Keratinocyte (primary cell): ENCODE results near the gene LHFPL2. TPM values are rescaled to one million over a fixed set of nuclear protein-coding genes. Genes with fewer than 3 reads are reported as not detected.

Experiments used
- DNase-seq: peaks from one replicate; pipeline ENCODE4 v3.0.0-alpha.2; 2011; ENCODE audit warnings: low read depth, missing footprints, low spot score
- FAIRE-seq: peaks from 2 replicates; lab custom pipeline; 2011; peaks lifted over from hg19 to GRCh38; lab: Jason Lieb, UNC
- H2AFZ ChIP-seq: 2 replicates; pipeline ENCODE4 v1.6.0; 2012; ENCODE audit warnings: low read length, control low read depth, inconsistent platforms; ENCODE audit not compliant: control insufficient read depth
- H3K27ac ChIP-seq: 2 replicates; pipeline ENCODE4 v1.5.1; 2011; ENCODE audit warnings: low read length; ENCODE audit not compliant: control insufficient read depth, insufficient read depth
- H3K27me3 ChIP-seq: 3 replicates; pipeline ENCODE4 v1.6.0; 2011; ENCODE audit warnings: low read length; ENCODE audit not compliant: control insufficient read depth, insufficient read depth; ENCODE audit errors: extremely low read depth
- H3K36me3 ChIP-seq, 2 experiments: 2 replicates in 1 of 2; 3 replicates in 1 of 2; pipeline ENCODE4 v1.5.1; 2011; ENCODE audit warnings: low read length in 2 of 2, mild to moderate bottlenecking in 1 of 2; ENCODE audit not compliant: control insufficient read depth in 2 of 2, insufficient read depth in 2 of 2; ENCODE audit errors: extremely low read depth in 1 of 2
- H3K4me1 ChIP-seq: 3 replicates; pipeline ENCODE4 v1.5.1; 2011; ENCODE audit warnings: low read length; ENCODE audit not compliant: control insufficient read depth, insufficient read depth; ENCODE audit errors: extremely low read depth
- H3K4me2 ChIP-seq: 3 replicates; pipeline ENCODE4 v1.6.0; 2011; ENCODE audit warnings: low read depth, low read length; ENCODE audit not compliant: control insufficient read depth, insufficient read depth; ENCODE audit errors: extremely low read depth
- H3K4me3 ChIP-seq, 3 experiments: fragments of 200-600 bp in 1 of 3; sonication (generic) in 1 of 3; 2 replicates in 2 of 3; 3 replicates in 1 of 3; pipeline ENCODE4 v1.5.1; 2011 to 2016; ENCODE audit warnings: low read length in 3 of 3, mild to moderate bottlenecking in 3 of 3, control low read depth in 2 of 3, inconsistent platforms in 1 of 3, low read depth in 1 of 3, mixed read lengths in 1 of 3, mixed run types in 1 of 3, moderate library complexity in 1 of 3; ENCODE audit not compliant: control insufficient read depth in 2 of 3, insufficient read depth in 2 of 3; ENCODE audit errors: extremely low read depth in 1 of 3
- H3K79me2 ChIP-seq: 2 replicates; pipeline ENCODE4 v1.6.0; 2012; ENCODE audit warnings: low read length; ENCODE audit not compliant: control insufficient read depth, insufficient read depth
- H3K9ac ChIP-seq: 3 replicates; pipeline ENCODE4 v1.6.0; 2011; ENCODE audit warnings: low read length; ENCODE audit not compliant: control insufficient read depth, insufficient read depth; ENCODE audit errors: extremely low read depth
- H3K9me1 ChIP-seq: 3 replicates; pipeline ENCODE4 v1.6.0; 2011; ENCODE audit warnings: low read length; ENCODE audit not compliant: control insufficient read depth, insufficient read depth; ENCODE audit errors: extremely low read depth
- H3K9me3 ChIP-seq: 2 replicates; pipeline ENCODE4 v1.5.1; 2012; ENCODE audit warnings: low read depth, low read length; ENCODE audit not compliant: control insufficient read depth
- H4K20me1 ChIP-seq: 3 replicates; pipeline ENCODE4 v1.6.0; 2011; ENCODE audit warnings: low read length; ENCODE audit not compliant: control insufficient read depth, insufficient read depth; ENCODE audit errors: extremely low read depth
- EZH2 ChIP-seq: IDR thresholded peaks from one replicate; pipeline ENCODE4 v1.6.1; 2012; ENCODE audit warnings: inconsistent platforms, mild to moderate bottlenecking, low read length, moderate library complexity
- dilution Hi-C: fragments of 300-500 bp; cut with MboI; formaldehyde crosslinking; loops from one replicate; pipeline ENCODE4 v1.7.0; 2020; ENCODE audit warnings: low sequenced_read_pairs; ENCODE audit not compliant: extremely low pct_ligation_motif_present
- polyA plus RNA-seq, 5 experiments: library from polyadenylated mRNA; depleted of rRNA in 3 of 5; stranded (reverse) in 3 of 5; stranded (forward) in 1 of 5; unstranded in 1 of 5; fragments of >200 nt; gene quantifications; 1 replicate in 1 of 5; 2 replicates in 3 of 5; 3 replicates in 1 of 5; pipeline versions ENCODE4 v1.2.1 to v1.2.3, GENCODE V29; 2011 to 2012; ENCODE audit warnings: missing spikeins in 2 of 5, low read depth in 1 of 5, low replicate concordance in 1 of 5
- TF ChIP-seq, protein P1 (sequence below), 3 experiments: IDR thresholded peaks in 1 of 3; conservative IDR thresholded peaks in 1 of 3; optimal IDR thresholded peaks in 1 of 3; 2 replicates in 2 of 3; 3 replicates in 1 of 3; pipeline versions ENCODE3 to v1.5.1; 2011; ENCODE audit warnings: low read length in 3 of 3, mild to moderate bottlenecking in 3 of 3, moderate library complexity in 2 of 3, control low read depth in 1 of 3, inconsistent platforms in 1 of 3; ENCODE audit not compliant: insufficient read depth in 2 of 3; ENCODE audit errors: extremely low read depth in 1 of 3

LHFPL2 gene
- polyA plus RNA-seq, 1 donor (not counting 4 experiments of a cell fraction or from before 2014, with no cell fraction given): 11.4 TPM

- FAIRE-seq (peak; percentile 88), DNase-seq (peak; percentile 61)
- H3K36me3 ChIP-seq: peaks cover 0 to 3% of the 10 kb centered on the region in 2 experiments
- H3K9ac ChIP-seq: peak overlapping the region; percentile 58
- TF ChIP-seq EZH2: no peak
- TF ChIP-seq, protein P1, sequence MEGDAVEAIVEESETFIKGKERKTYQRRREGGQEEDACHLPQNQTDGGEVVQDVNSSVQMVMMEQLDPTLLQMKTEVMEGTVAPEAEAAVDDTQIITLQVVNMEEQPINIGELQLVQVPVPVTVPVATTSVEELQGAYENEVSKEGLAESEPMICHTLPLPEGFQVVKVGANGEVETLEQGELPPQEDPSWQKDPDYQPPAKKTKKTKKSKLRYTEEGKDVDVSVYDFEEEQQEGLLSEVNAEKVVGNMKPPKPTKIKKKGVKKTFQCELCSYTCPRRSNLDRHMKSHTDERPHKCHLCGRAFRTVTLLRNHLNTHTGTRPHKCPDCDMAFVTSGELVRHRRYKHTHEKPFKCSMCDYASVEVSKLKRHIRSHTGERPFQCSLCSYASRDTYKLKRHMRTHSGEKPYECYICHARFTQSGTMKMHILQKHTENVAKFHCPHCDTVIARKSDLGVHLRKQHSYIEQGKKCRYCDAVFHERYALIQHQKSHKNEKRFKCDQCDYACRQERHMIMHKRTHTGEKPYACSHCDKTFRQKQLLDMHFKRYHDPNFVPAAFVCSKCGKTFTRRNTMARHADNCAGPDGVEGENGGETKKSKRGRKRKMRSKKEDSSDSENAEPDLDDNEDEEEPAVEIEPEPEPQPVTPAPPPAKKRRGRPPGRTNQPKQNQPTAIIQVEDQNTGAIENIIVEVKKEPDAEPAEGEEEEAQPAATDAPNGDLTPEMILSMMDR (optimal IDR thresholded peaks at IDR 0.05 in 1 of 3, IDR thresholded peaks at IDR 0.05 in 1 of 3, conservative IDR thresholded peaks at IDR 0.05 in 1 of 3; ENCODE audit: extremely low read depth in 1 of 3, insufficient read depth in 2 of 3, low read length in 3 of 3): no peak
- H3K4me3 ChIP-seq: no peak overlapping the region
- H3K27ac ChIP-seq: peak overlapping the region; percentile 89
- H3K4me2 ChIP-seq: peak overlapping the region; percentile 36
- H3K9me1 ChIP-seq: peaks cover 10% of the 10 kb centered on the region
- H3K9me3 ChIP-seq: no peaks in the 10 kb centered on the region
- no peaks in the 10 kb centered on the region for H4K20me1 ChIP-seq
- H3K4me1 ChIP-seq: peaks cover 32% of the 10 kb centered on the region
- H3K79me2 ChIP-seq: peaks cover 10% of the 10 kb centered on the region
- no peak overlapping the region for H2AFZ ChIP-seq
- dilution Hi-C loops: no loop called here
- no peaks in the 10 kb centered on the region for H3K27me3 ChIP-seq
Observed at GRCh38 chr5:78504704-78505677, 143.6 kb downstream of the LHFPL2 start.

DNA sequence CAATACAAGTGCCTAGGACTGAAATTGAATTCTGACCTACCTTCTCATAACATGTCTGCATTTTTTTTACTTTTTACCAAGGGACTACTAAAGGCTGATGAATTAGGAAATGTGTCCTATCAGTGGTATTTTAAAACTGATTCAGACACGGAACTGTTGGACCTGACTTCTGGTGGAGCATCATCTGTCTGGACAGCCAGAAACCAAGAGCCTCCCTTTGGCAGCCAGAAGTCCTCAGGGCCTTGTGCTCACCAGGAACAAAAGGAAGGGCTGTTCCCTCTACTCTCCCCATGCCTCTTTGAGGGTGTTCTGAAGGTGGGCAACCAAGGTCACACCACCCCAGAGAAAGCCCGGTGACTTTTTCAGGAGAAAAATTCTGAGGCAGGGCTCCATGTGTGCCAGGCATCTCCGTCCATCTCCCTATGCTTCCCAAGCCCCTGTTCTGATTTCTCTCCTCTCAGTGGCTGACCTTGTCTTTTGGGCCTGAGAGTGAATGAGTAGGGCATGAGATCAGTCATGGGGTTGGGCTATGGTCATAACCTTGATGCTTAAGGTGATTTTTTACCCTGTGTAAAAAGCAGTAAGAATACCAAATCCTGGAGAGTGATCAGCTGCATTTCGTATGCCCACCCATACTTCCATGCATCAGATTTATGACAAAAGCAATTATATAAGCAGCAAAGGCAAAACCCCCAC lies 144.5 kb downstream of the LHFPL2 start:
- Histone ChIP-seq H3K79me2 (peaks cover 10% of the 10 kb centered on the region), H3K9me1 (peaks cover 10% of the 10 kb centered on the region), H3K4me3 (no peak overlapping the region), H3K4me1 (peaks cover 32% of the 10 kb centered on the region), H2AFZ (no peak overlapping the region), H3K27me3 (no peaks in the 10 kb centered on the region), H4K20me1 (no peaks in the 10 kb centered on the region), H3K9ac (peak overlapping the region; percentile 58), H3K27ac (peak overlapping the region; percentile 89), H3K36me3 (peaks cover 0 to 1% of the 10 kb centered on the region in 2 experiments), H3K4me2 (peak overlapping the region; percentile 36), H3K9me3 (no peaks in the 10 kb centered on the region)
- DNase-seq (no peak), FAIRE-seq (no peak)
- no peak for TF ChIP-seq EZH2
- TF ChIP-seq, protein P1 (optimal IDR thresholded peaks at IDR 0.05 in 1 of 3, IDR thresholded peaks at IDR 0.05 in 1 of 3, conservative IDR thresholded peaks at IDR 0.05 in 1 of 3; ENCODE audit: extremely low read depth in 1 of 3, insufficient read depth in 2 of 3, low read length in 3 of 3): no peak
- dilution Hi-C loops: no loop called here
